HK-2 (cell line): ENCODE measurements around the gene HMSD.

Experiments
- DNase-seq: peaks from one replicate; pipeline ENCODE4 v3.0.0-alpha.2; 2018; ENCODE audit not compliant: unreplicated experiment

The HMSD gene

GRCh38 chr18:63994783-63995399 is 45.8 kb downstream of the HMSD start:
- peak; percentile 22 for DNase-seq

DNA sequence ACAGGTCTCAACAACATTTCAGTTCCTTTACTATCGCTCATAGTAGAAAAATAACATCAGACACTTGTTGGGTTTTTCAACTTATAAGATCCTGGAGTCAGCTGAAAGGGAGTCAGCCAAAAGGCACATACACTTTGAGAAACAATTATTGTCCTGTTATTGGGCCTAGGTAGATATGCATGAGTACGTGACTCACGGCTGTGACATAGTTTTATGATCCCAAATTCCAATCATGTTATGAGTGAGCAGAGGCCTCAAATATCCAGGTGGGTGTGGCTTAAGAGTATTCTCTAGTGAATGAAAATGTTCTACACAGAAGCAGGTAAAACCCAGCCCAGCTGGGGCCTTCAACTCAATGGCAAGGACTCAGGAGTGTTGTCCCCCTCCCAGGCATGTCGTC is 47.9 kb downstream of the HMSD start:
- no peak for DNase-seq

DNA sequence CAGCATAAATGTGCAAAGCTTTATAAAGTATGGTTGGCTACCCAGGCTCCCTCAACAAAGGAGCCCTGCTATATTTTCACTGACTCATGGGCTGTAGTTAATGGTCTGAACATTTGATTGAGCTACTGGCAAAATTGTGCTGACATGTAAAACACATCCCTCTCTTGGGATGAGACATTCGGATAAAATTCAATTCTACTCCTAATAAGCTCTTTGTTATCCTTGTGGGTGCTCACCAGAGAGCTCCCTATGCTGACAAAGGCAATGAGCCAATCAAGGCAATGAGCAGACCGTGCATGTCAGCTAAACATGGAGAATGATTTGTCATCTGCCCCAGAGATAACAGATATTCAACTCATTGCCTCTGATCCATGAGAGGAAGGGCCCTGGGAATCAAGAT is 48.5 kb downstream of the HMSD start:
- DNase-seq = no peak

- DNase-seq = no peak
Measured at GRCh38 chr18:63999871-64000270, 50.8 kb downstream of the HMSD start.

DNA sequence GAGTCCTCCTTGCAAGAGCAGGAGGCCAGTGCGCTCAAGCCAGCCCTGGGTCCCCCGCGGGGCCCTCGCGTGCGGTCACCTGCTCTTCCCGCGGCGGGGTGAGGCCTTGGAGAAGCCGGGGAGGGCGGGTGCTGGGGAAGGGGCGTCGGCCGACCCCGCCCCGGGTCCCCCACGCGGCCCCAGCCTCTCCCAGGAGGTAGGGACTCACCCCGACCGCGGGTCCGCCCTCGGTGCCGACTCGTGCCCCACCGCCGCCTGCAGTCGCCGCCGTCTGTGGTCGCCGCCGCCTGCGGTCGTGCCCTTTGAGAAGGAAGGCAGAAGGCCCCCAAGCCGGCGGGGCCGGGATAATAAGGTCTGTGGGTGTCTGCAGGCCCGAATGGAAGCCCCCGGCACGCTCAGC is 53.5 kb downstream of the HMSD start:
- no peak for DNase-seq

- DNase-seq = no peak
Measured at GRCh38 chr18:64009305-64009704, 60.2 kb downstream of the HMSD start.
